ENCODE measurements around the gene RMRP.
"Not testable (repeated sequence)": the region's sequence is repeated elsewhere in the genome, so short reads cannot be mapped to it uniquely, and the experiment has no call there.

The RMRP gene

GRCh38 chr9:35664531-35665470, 7.0 kb upstream of the RMRP start, which contains the start of gene ARHGEF39:
Gene ARHGEF39 (minus strand): TSS chr9:35665195. CDS start chr9:35665169, 26 bp downstream.
- peak; percentile 68 for DNase-seq

- DNase-seq: no peak
Measured at GRCh38 chr9:35662437-35662836, 4.6 kb upstream of the RMRP start.

GRCh38 chr9:35661756-35662350, 4.0 kb upstream of the RMRP start:
- DNase-seq: no peak

- DNase-seq: no peak
Measured at GRCh38 chr9:35660966-35661415, 3.2 kb upstream of the RMRP start.

- DNase-seq: no peak
Measured at GRCh38 chr9:35659340-35659739, 1.5 kb upstream of the RMRP start.

GRCh38 chr9:35658968-35659220, 1.1 kb upstream of the RMRP start:
- DNase-seq: no peak

- DNase-seq: peak; percentile 90
Measured at GRCh38 chr9:35658137-35658967, 533 bp upstream of the RMRP start, which contains the start of gene CCDC107. Gene CCDC107 (plus strand): TSS chr9:35658292. CDS start chr9:35658380, 88 bp downstream.

- peak; percentile 39 for DNase-seq
Measured at GRCh38 chr9:35656831-35657545, 831 bp downstream of the RMRP start.

GRCh38 chr9:35656348-35656747, 1.5 kb downstream of the RMRP start:
- DNase-seq: no peak

- DNase-seq: no peak
Measured at GRCh38 chr9:35653611-35654010, 4.2 kb downstream of the RMRP start.

GRCh38 chr9:35652829-35653209, 5.0 kb downstream of the RMRP start:
- DNase-seq: no peak

- no peak for DNase-seq
Measured at GRCh38 chr9:35651956-35652828, 5.6 kb downstream of the RMRP start.

GRCh38 chr9:35650341-35651158, 7.3 kb downstream of the RMRP start, which contains the start of gene SIT1:
Gene SIT1 (minus strand): TSS chr9:35650931. CDS start chr9:35650853, 78 bp downstream.
- no peak for DNase-seq

- DNase-seq: no peak
Measured at GRCh38 chr9:35649431-35650340, 8.1 kb downstream of the RMRP start.

- peak; percentile 74 for DNase-seq
Measured at GRCh38 chr9:35646533-35647265, 11.1 kb downstream of the RMRP start.

GRCh38 chr9:35646153-35646532, 11.7 kb downstream of the RMRP start:
- DNase-seq: peak; percentile 49

- DNase-seq: not testable (repeated sequence)
Measured at GRCh38 chr9:35645736-35646135, 12.1 kb downstream of the RMRP start.

GRCh38 chr9:35643046-35643445, 14.8 kb downstream of the RMRP start:
- DNase-seq: no peak

- DNase-seq: not testable (repeated sequence)
Measured at GRCh38 chr9:35641478-35641877, 16.3 kb downstream of the RMRP start.

All from NCI-H2227 treated with DMSO at 0.1 percent for 48 hours (cell line).